IPS-18c (cell line): ENCODE data around the gene PDZD4.

ENCODE experiments used
- H3K4me3 ChIP-seq: 2 replicates; pipeline ENCODE4 v1.7.0; 2013; ENCODE audit warnings: low read depth, mild to moderate bottlenecking, low read length, moderate library complexity; ENCODE audit not compliant: insufficient read depth
- H3K9me3 ChIP-seq: one replicate; pipeline ENCODE4 v1.6.1; 2013; ENCODE audit warnings: mild to moderate bottlenecking, low read length, moderate library complexity; ENCODE audit not compliant: control insufficient read depth, insufficient read depth

PDZD4 gene

GRCh38 chrX:153772316-153773217 lies 57.8 kb downstream of the PDZD4 start:
- H3K9me3 ChIP-seq: peaks cover 28% of the 10 kb centered on the region
- no peak overlapping the region for H3K4me3 ChIP-seq

GRCh38 chrX:153771415-153772315 lies 58.7 kb downstream of the PDZD4 start:
- no peak overlapping the region; the same call in 1 of the 2 replicates for H3K4me3 ChIP-seq

GRCh38 chrX:153770601-153771414 lies 59.5 kb downstream of the PDZD4 start:
- peaks cover 27% of the 10 kb centered on the region for H3K9me3 ChIP-seq
- no peak overlapping the region for H3K4me3 ChIP-seq

More at GRCh38 chrX:153771415-153772315, 58.7 kb downstream of the PDZD4 start:
- peaks cover 25% of the 10 kb centered on the region for H3K9me3 ChIP-seq

GRCh38 chrX:153769865-153770600 lies 60.3 kb downstream of the PDZD4 start:
- Histone ChIP-seq H3K4me3 (no peak overlapping the region), H3K9me3 (peaks cover 28% of the 10 kb centered on the region)

- H3K4me3 ChIP-seq: no peak overlapping the region
- H3K9me3 ChIP-seq: peaks cover 31% of the 10 kb centered on the region
These were observed 61.0 kb downstream of the PDZD4 start for GRCh38 chrX:153769158-153769864.

- no peak overlapping the region for H3K4me3 ChIP-seq
These were observed 61.8 kb downstream of the PDZD4 start for GRCh38 chrX:153768311-153769157.

GRCh38 chrX:153767674-153768055 lies 62.7 kb downstream of the PDZD4 start:
- Histone ChIP-seq H3K9me3 (peaks cover 32% of the 10 kb centered on the region), H3K4me3 (no peak overlapping the region)

More at GRCh38 chrX:153768311-153769157, 61.8 kb downstream of the PDZD4 start:
- peaks cover 34% of the 10 kb centered on the region for H3K9me3 ChIP-seq

- peaks cover 32% of the 10 kb centered on the region for H3K9me3 ChIP-seq
- H3K4me3 ChIP-seq: no peak overlapping the region; the same call in 1 of the 2 replicates
These were observed 63.3 kb downstream of the PDZD4 start for GRCh38 chrX:153766871-153767673.

GRCh38 chrX:153766098-153766817 lies 64.1 kb downstream of the PDZD4 start:
- H3K4me3 ChIP-seq: no peak overlapping the region; the same call in 1 of the 2 replicates

GRCh38 chrX:153765138-153766079 lies 64.9 kb downstream of the PDZD4 start:
- H3K4me3 ChIP-seq: no peak overlapping the region
- H3K9me3 ChIP-seq: peaks cover 27% of the 10 kb centered on the region

More at GRCh38 chrX:153766098-153766817, 64.1 kb downstream of the PDZD4 start:
- H3K9me3 ChIP-seq: peaks cover 29% of the 10 kb centered on the region

- H3K4me3 ChIP-seq: no peak overlapping the region
- H3K9me3 ChIP-seq: peaks cover 24% of the 10 kb centered on the region
These were observed 65.6 kb downstream of the PDZD4 start for GRCh38 chrX:153764786-153765137.

- peaks cover 22% of the 10 kb centered on the region for H3K9me3 ChIP-seq
- no peak within 1 kb of the TSS; the same call in 1 of the 2 replicates for H3K4me3 ChIP-seq
These were observed 66.2 kb downstream of the PDZD4 start, which contains the start of gene PLXNB3 for GRCh38 chrX:153763989-153764755. TSS of gene PLXNB3 (plus strand) at chrX:153764249. CDS start at chrX:153765536, 1,287 bp downstream.
